MM.1S (cell line): ENCODE measurements around the gene NIP7.

Experiments used
- DNase-seq: peaks from one replicate; pipeline ENCODE4 v3.0.0-alpha.2; 2015
- H2AFZ ChIP-seq: fragments of 300-600 bp; sonication (generic); 2 replicates; pipeline ENCODE4 v1.6.0; 2016; ENCODE audit warnings: antibody characterized with exemption, low read length
- H3F3A ChIP-seq: fragments of 300-600 bp; sonication (generic); 2 replicates; pipeline ENCODE4 v1.6.1; 2016; ENCODE audit warnings: mild to moderate bottlenecking, antibody characterized with exemption, low read length, moderate library complexity, mixed read lengths; ENCODE audit not compliant: insufficient read depth
- H3K27ac ChIP-seq: fragments of 300-600 bp; sonication (generic); 2 replicates; pipeline ENCODE4 v1.5.1; 2016; ENCODE audit warnings: mild to moderate bottlenecking, low read length
- H3K27me3 ChIP-seq: fragments of 300-600 bp; sonication (generic); replicated peaks from 2 replicates; pipeline ENCODE4 v1.6.0; 2016; ENCODE audit warnings: low read length; ENCODE audit not compliant: insufficient read depth
- H3K36me3 ChIP-seq: fragments of 300-600 bp; sonication (generic); replicated peaks from 2 replicates; pipeline ENCODE4 v1.6.1; 2016; ENCODE audit warnings: mild to moderate bottlenecking, low read length, mixed read lengths; ENCODE audit not compliant: insufficient read depth
- H3K4me1 ChIP-seq: fragments of 300-600 bp; sonication (generic); 2 replicates; pipeline ENCODE4 v1.6.1; 2016; ENCODE audit warnings: low read length, mixed read lengths
- H3K4me2 ChIP-seq: fragments of 300-600 bp; sonication (generic); 2 replicates; pipeline ENCODE4 v1.6.0; 2016; ENCODE audit warnings: low read depth, low read length
- H3K4me3 ChIP-seq: fragments of 300-600 bp; sonication (generic); 2 replicates; pipeline ENCODE4 v1.5.1; 2016; ENCODE audit warnings: low read length, mixed read lengths
- H3K79me2 ChIP-seq: fragments of 300-600 bp; sonication (generic); 2 replicates; pipeline ENCODE4 v1.6.1; 2016; ENCODE audit warnings: mixed run types, low read length, mixed read lengths
- H3K9ac ChIP-seq: fragments of 300-600 bp; sonication (generic); 2 replicates; pipeline ENCODE4 v1.6.1; 2016; ENCODE audit warnings: low read length, mixed read lengths
- H3K9me2 ChIP-seq: fragments of 300-600 bp; sonication (generic); replicated peaks from 2 replicates; pipeline ENCODE4 v1.6.1; 2016; ENCODE audit warnings: mild to moderate bottlenecking, low read length, mixed read lengths; ENCODE audit not compliant: insufficient read depth
- H3K9me3 ChIP-seq: fragments of 300-600 bp; sonication (generic); replicated peaks from 2 replicates; pipeline ENCODE4 v1.6.1; 2016; ENCODE audit warnings: mild to moderate bottlenecking, low read length, mixed read lengths; ENCODE audit not compliant: insufficient read depth
- H4K20me1 ChIP-seq: fragments of 300-600 bp; sonication (generic); 2 replicates; pipeline ENCODE4 v1.6.1; 2016; ENCODE audit warnings: mild to moderate bottlenecking, low read length, moderate library complexity, mixed read lengths; ENCODE audit not compliant: insufficient read depth
- EZH2 ChIP-seq: fragments of 300-600 bp; sonication (generic); optimal IDR thresholded peaks from 2 replicates; pipeline ENCODE3; 2017; ENCODE audit warnings: low read depth, mild to moderate bottlenecking, antibody characterized with exemption, low read length, mixed read lengths
- EZH2phosphoT487 ChIP-seq: fragments of 300-600 bp; sonication (generic); IDR thresholded peaks from 2 replicates; pipeline ENCODE4 v1.6.1; 2018; ENCODE audit warnings: antibody characterized with exemption, low read length
- TF ChIP-seq, protein P1 (sequence below): fragments of 300-600 bp; sonication (generic); IDR thresholded peaks from 2 replicates; pipeline ENCODE4 v1.5.1; 2016; ENCODE audit warnings: antibody characterized with exemption, low read length, mixed read lengths

NIP7 gene

GRCh38 chr16:69365901-69366300, 26.3 kb downstream of the NIP7 start:
- Histone ChIP-seq H2AFZ (no peak overlapping the region), H3K4me3 (no peak overlapping the region), H3F3A (no peaks in the 10 kb centered on the region), H3K36me3 (peaks cover 9% of the 10 kb centered on the region; the same call in 1 of the 2 replicates), H3K27me3 (no peaks in the 10 kb centered on the region), H3K4me2 (no peak overlapping the region), H4K20me1 (no peaks in the 10 kb centered on the region), H3K79me2 (no peaks in the 10 kb centered on the region), H3K27ac (no peak overlapping the region), H3K9ac (no peak overlapping the region), H3K4me1 (no peaks in the 10 kb centered on the region), H3K9me2 (no peaks in the 10 kb centered on the region), H3K9me3 (no peaks in the 10 kb centered on the region)
- TF ChIP-seq EZH2phosphoT487 (no peak), EZH2 (no peak)
- TF ChIP-seq, protein P1, sequence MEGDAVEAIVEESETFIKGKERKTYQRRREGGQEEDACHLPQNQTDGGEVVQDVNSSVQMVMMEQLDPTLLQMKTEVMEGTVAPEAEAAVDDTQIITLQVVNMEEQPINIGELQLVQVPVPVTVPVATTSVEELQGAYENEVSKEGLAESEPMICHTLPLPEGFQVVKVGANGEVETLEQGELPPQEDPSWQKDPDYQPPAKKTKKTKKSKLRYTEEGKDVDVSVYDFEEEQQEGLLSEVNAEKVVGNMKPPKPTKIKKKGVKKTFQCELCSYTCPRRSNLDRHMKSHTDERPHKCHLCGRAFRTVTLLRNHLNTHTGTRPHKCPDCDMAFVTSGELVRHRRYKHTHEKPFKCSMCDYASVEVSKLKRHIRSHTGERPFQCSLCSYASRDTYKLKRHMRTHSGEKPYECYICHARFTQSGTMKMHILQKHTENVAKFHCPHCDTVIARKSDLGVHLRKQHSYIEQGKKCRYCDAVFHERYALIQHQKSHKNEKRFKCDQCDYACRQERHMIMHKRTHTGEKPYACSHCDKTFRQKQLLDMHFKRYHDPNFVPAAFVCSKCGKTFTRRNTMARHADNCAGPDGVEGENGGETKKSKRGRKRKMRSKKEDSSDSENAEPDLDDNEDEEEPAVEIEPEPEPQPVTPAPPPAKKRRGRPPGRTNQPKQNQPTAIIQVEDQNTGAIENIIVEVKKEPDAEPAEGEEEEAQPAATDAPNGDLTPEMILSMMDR = no peak
- DNase-seq = no peak

- no peak for DNase-seq
- H3K4me3 ChIP-seq = no peak overlapping the region
- no peak overlapping the region for H3K27ac ChIP-seq
- no peaks in the 10 kb centered on the region for H3K9me2 ChIP-seq
- no peaks in the 10 kb centered on the region for H3K27me3 ChIP-seq
- H4K20me1 ChIP-seq = no peaks in the 10 kb centered on the region
- H3F3A ChIP-seq = no peaks in the 10 kb centered on the region
- no peaks in the 10 kb centered on the region for H3K4me1 ChIP-seq
- H3K9me3 ChIP-seq = no peaks in the 10 kb centered on the region
- H3K36me3 ChIP-seq = peaks cover 9% of the 10 kb centered on the region; the same call in 1 of the 2 replicates
- no peak overlapping the region for H2AFZ ChIP-seq
- H3K79me2 ChIP-seq = no peaks in the 10 kb centered on the region
- H3K9ac ChIP-seq = no peak overlapping the region
- H3K4me2 ChIP-seq = no peak overlapping the region
- no peak for TF ChIP-seq EZH2phosphoT487
- TF ChIP-seq EZH2 = no peak
- TF ChIP-seq, protein P1 = no peak
Measured at GRCh38 chr16:69366431-69366830, 26.9 kb downstream of the NIP7 start.

- Histone ChIP-seq H3K4me2 (no peak overlapping the region), H3K27me3 (no peaks in the 10 kb centered on the region), H3K9ac (no peak overlapping the region), H4K20me1 (no peaks in the 10 kb centered on the region), H3F3A (no peaks in the 10 kb centered on the region), H3K4me3 (no peak overlapping the region), H3K9me2 (no peaks in the 10 kb centered on the region), H3K9me3 (no peaks in the 10 kb centered on the region), H2AFZ (no peak overlapping the region), H3K4me1 (no peaks in the 10 kb centered on the region), H3K79me2 (0 out of 2 replicates have a peak, but pooled peaks cover 2% of the 10 kb centered on the region), H3K27ac (no peak overlapping the region), H3K36me3 (peaks cover 9% of the 10 kb centered on the region; the same call in 1 of the 2 replicates)
- no peak for TF ChIP-seq EZH2phosphoT487
- TF ChIP-seq, protein P1 = no peak
- TF ChIP-seq EZH2 = no peak
- no peak for DNase-seq
Measured at GRCh38 chr16:69367980-69368379, 28.4 kb downstream of the NIP7 start.

DNA sequence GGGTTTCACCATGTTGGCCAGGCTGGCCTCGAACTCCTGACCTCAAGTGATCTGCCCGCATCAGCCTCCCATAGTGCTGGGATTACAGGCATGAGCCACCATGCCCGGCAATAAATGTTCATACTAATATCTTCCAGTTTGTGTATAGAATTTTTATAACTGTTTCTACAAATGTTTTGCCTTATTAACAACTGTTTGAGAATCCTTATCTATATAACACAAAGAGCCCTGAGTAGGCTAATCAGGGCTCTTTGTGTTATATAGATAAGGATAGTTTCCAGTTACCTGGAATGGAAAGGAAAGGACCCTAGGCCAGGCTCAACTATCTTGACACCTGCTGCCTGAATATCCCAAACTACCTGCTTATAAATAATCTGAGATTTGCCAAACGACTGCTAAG, 29.3 kb downstream of the NIP7 start:
- Histone ChIP-seq H3K4me1 (no peaks in the 10 kb centered on the region), H3K27me3 (no peaks in the 10 kb centered on the region), H3K9me3 (no peaks in the 10 kb centered on the region), H3K79me2 (0 out of 2 replicates have a peak, but pooled peaks cover 2% of the 10 kb centered on the region), H3K4me3 (no peak overlapping the region), H3K36me3 (peaks cover 9% of the 10 kb centered on the region; the same call in 1 of the 2 replicates), H3K9me2 (no peaks in the 10 kb centered on the region), H3K4me2 (no peak overlapping the region), H3F3A (no peaks in the 10 kb centered on the region), H3K9ac (no peak overlapping the region), H2AFZ (no peak overlapping the region), H3K27ac (no peak overlapping the region), H4K20me1 (no peaks in the 10 kb centered on the region)
- no peak for TF ChIP-seq EZH2
- TF ChIP-seq, protein P1 = no peak
- no peak for TF ChIP-seq EZH2phosphoT487
- DNase-seq = no peak
